Stimulated activated CD8-positive, alpha-beta memory T cell treated with anti-CD3 and anti-CD28 coated beads, Interleukin-4, amount 100 ng/mL, for 4 hours (primary cell): ENCODE results near the gene ZNF677.
"Not testable (repeated sequence)": the region's sequence is repeated elsewhere in the genome, so short reads cannot be mapped to it uniquely, and the experiment has no call there.

Source experiments
- DNase-seq, 2 donors: peaks; one replicate each; pipeline ENCODE4 v3.0.0-alpha.2; 2020; ENCODE audit warnings: low read depth in 2 of 2, low spot score in 1 of 2

Gene ZNF677

GRCh38 chr19:53254411-53255341, at the start of gene ZNF677:
TSS of gene ZNF677 (minus strand) at chr19:53254873. CDS start at chr19:53251550, 3,323 bp downstream.
- peak; percentile 58 to 70 for DNase-seq

- not testable (repeated sequence) for DNase-seq
Measured at GRCh38 chr19:53301341-53301740, 46.7 kb upstream of the ZNF677 start.

- no peak for DNase-seq
Measured at GRCh38 chr19:53294786-53295441, 40.2 kb upstream of the ZNF677 start.

- DNase-seq, result no peak
Measured at GRCh38 chr19:53290758-53291549, 36.3 kb upstream of the ZNF677 start.

- DNase-seq, result no peak
Measured at GRCh38 chr19:53285087-53285486, 30.4 kb upstream of the ZNF677 start.

GRCh38 chr19:53281947-53282346, 27.3 kb upstream of the ZNF677 start:
- not testable (repeated sequence) for DNase-seq

- no peak for DNase-seq
Measured at GRCh38 chr19:53275480-53275879, 20.8 kb upstream of the ZNF677 start.

- DNase-seq, result no peak
Measured at GRCh38 chr19:53272044-53272443, 17.4 kb upstream of the ZNF677 start.

GRCh38 chr19:53269861-53270260, 15.2 kb upstream of the ZNF677 start:
- not testable (repeated sequence) for DNase-seq

GRCh38 chr19:53267623-53268022, 12.9 kb upstream of the ZNF677 start, which contains the start of gene VN1R4:
TSS of gene VN1R4 (minus strand) at chr19:53267723. CDS start at chr19:53267665, 58 bp downstream.
- DNase-seq, result not testable (repeated sequence)

- not testable (repeated sequence) for DNase-seq
Measured at GRCh38 chr19:53257715-53258342, 3.2 kb upstream of the ZNF677 start, which contains the start of gene VN1R2. TSS of gene VN1R2 (plus strand) at chr19:53258292. CDS start at chr19:53258376, 84 bp downstream.

GRCh38 chr19:53246498-53246897, 8.2 kb downstream of the ZNF677 start:
- no peak for DNase-seq

GRCh38 chr19:53237114-53237777, 17.4 kb downstream of the ZNF677 start:
- DNase-seq, result no peak

GRCh38 chr19:53224606-53225005, 30.1 kb downstream of the ZNF677 start:
- no peak for DNase-seq

GRCh38 chr19:53222716-53223115, 32.0 kb downstream of the ZNF677 start:
- not testable (repeated sequence) for DNase-seq

GRCh38 chr19:53212703-53213320, 41.9 kb downstream of the ZNF677 start:
- no peak for DNase-seq

- not testable (repeated sequence) for DNase-seq
Measured at GRCh38 chr19:53211554-53211953, 43.1 kb downstream of the ZNF677 start.

GRCh38 chr19:53196777-53197396, 57.8 kb downstream of the ZNF677 start:
- DNase-seq, result peak; percentile 93 to 98

- peak; percentile 38 to 49 for DNase-seq
Measured at GRCh38 chr19:53195265-53195903, 59.3 kb downstream of the ZNF677 start.
